Ascending aorta (tissue), 2 donors: Measurements from ENCODE around the gene PTGER1. TPM values are rescaled to one million over a fixed set of nuclear protein-coding genes. Genes with fewer than 3 reads are reported as not detected.

Source experiments
- DNase-seq, 2 donors: peaks; one replicate each; pipeline ENCODE4 v3.0.0-alpha.2; 2019; ENCODE audit warnings: low spot score in 2 of 2
- H3K27ac ChIP-seq, 2 donors: fragments of 200-600 bp; sonication (generic); one replicate each; pipeline ENCODE4 v1.5.1; 2016 to 2017; ENCODE audit warnings: mild to moderate bottlenecking in 1 of 2
- H3K27me3 ChIP-seq: fragments of 200-600 bp; sonication (generic); one replicate; pipeline ENCODE4 v1.5.1; 2017
- H3K36me3 ChIP-seq, 2 donors: fragments of 200-600 bp; sonication (generic); one replicate each; pipeline ENCODE4 v1.5.1; 2016
- H3K4me1 ChIP-seq, 2 donors: fragments of 200-600 bp; sonication (generic); one replicate each; pipeline ENCODE4 v1.5.1; 2016 to 2017; ENCODE audit warnings: mild to moderate bottlenecking in 1 of 2
- H3K4me3 ChIP-seq, 2 donors: fragments of 200-600 bp; sonication (generic); one replicate each; pipeline ENCODE4 v1.5.1; 2016 to 2017; ENCODE audit warnings: mild to moderate bottlenecking in 1 of 2
- H3K9me3 ChIP-seq, 2 donors: fragments of 200-600 bp; sonication (generic); one replicate each; pipeline ENCODE4 v1.5.1; 2016
- intact Hi-C: fragments of 100-400 bp; cut with DNase I; formaldehyde crosslinking; loops from one replicate; pipeline ENCODE4 v1.15.1; 2023
- total RNA-seq: library from RNA; depleted of rRNA; stranded (reverse); fragments of >200 nt; gene quantifications from one replicate; pipeline ENCODE4 v1.1.0, GENCODE V29; 2016
- TF ChIP-seq, protein P1 (sequence below), 3 experiments: fragments of 200-600 bp in 2 of 3; fragments of 450-650 bp in 1 of 3; sonication (generic) in 2 of 3; IDR thresholded peaks; one replicate each; pipeline ENCODE4 v1.5.1; 2016 to 2019; ENCODE audit warnings: antibody characterized with exemption in 3 of 3, mild to moderate bottlenecking in 1 of 3, moderate library complexity in 1 of 3

Gene PTGER1
- total RNA-seq, 1 donor from 2014 or later, result 17.1 TPM

DNA sequence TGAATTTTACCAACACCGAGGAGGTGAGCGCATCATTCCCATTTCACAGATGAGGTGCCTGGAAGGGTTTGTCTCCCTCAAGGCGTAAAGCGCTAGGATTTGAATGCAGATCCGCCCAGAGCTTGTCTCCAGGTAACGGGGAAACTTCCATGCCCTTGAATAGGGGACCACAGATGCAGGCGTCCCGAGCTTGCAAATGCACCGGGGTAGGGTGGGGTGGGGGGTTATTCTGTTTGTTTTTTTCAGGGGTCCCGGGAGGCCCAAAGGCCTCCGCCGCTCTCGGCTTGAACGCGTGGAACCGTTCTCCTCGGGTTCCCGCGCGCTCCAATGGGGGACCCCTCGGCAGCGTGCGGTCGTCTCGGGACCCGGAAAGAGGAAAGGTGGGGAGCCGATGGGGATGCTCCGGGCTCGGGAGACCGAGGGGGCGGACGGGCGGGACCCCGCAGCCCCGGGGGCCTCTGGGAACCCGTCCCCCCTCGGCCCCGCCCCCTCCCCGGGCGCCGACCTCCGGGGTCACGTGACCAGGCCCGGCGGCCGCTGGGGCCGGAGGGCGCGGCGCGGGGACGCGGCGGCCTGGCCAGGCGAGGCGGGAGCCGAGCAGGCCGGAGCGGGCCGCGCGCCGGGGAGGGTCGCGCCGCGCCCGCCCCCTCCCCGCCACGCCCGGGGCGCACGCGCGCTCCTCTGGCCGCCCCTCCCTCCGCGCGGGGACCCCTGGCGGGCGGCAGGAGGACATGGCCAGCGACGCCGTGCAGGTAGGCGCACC is 42.2 kb downstream of the PTGER1 start, which contains the start of gene PKN1:
Gene PKN1, plus strand, starts transcription at position 516 of the 763 bp plus-strand sequence. Its CDS starts 216 bp downstream, at position 732.
- Histone ChIP-seq H3K27ac (peak within 1 kb of the TSS; percentile 78 to 82), H3K27me3 (no peaks in the 10 kb centered on the region), H3K4me1 (peaks cover 3 to 19% of the 10 kb centered on the region in 2 donors), H3K4me3 (peak within 1 kb of the TSS; percentile 77 to 98), H3K36me3 (peaks cover 0 to 4% of the 10 kb centered on the region in 2 donors), H3K9me3 (no peaks in the 10 kb centered on the region)
- TF ChIP-seq, protein P1, sequence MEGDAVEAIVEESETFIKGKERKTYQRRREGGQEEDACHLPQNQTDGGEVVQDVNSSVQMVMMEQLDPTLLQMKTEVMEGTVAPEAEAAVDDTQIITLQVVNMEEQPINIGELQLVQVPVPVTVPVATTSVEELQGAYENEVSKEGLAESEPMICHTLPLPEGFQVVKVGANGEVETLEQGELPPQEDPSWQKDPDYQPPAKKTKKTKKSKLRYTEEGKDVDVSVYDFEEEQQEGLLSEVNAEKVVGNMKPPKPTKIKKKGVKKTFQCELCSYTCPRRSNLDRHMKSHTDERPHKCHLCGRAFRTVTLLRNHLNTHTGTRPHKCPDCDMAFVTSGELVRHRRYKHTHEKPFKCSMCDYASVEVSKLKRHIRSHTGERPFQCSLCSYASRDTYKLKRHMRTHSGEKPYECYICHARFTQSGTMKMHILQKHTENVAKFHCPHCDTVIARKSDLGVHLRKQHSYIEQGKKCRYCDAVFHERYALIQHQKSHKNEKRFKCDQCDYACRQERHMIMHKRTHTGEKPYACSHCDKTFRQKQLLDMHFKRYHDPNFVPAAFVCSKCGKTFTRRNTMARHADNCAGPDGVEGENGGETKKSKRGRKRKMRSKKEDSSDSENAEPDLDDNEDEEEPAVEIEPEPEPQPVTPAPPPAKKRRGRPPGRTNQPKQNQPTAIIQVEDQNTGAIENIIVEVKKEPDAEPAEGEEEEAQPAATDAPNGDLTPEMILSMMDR (IDR thresholded peaks at IDR 0.05), result peak in 1 of 3 experiments; percentile 10
- DNase-seq, result no peak
- intact Hi-C loops, result loop anchor here (5.0 kb wide), 2 partner anchors 39 to 286 kb away; no protein-coding TSS in a partner anchor

DNA sequence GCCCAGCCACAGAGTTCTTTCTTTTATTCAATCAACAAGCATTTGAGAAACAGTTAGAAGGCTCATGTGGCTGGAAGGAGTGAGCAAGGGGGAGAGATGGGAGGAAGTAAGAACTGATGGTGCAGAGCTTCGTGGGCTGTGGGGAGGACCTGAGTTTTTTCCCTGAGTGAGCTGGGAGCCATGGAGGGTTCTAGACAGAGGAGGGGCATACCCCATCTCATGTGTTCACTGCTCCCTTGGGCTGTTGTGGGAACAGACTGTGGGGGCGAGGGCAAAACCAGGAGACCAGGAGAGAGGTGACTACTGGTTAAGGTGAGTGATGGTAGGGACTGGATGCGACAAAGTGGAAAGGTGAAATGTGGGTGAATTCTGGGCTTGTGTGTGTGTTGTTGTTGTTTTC is 44.4 kb downstream of the PTGER1 start:
- no peak for DNase-seq
- H3K36me3 ChIP-seq, result no peaks in the 10 kb centered on the region
- H3K4me1 ChIP-seq, result peaks cover 3 to 19% of the 10 kb centered on the region in 2 donors
- intact Hi-C loops, result loop anchor here (5.0 kb wide), 2 partner anchors 42 to 283 kb away; no protein-coding TSS in a partner anchor
- no peak overlapping the region for H3K4me3 ChIP-seq
- H3K9me3 ChIP-seq, result no peaks in the 10 kb centered on the region
- H3K27ac ChIP-seq, result no peak overlapping the region
- TF ChIP-seq, protein P1 (IDR thresholded peaks at IDR 0.05), result no peak
- no peaks in the 10 kb centered on the region for H3K27me3 ChIP-seq

DNA sequence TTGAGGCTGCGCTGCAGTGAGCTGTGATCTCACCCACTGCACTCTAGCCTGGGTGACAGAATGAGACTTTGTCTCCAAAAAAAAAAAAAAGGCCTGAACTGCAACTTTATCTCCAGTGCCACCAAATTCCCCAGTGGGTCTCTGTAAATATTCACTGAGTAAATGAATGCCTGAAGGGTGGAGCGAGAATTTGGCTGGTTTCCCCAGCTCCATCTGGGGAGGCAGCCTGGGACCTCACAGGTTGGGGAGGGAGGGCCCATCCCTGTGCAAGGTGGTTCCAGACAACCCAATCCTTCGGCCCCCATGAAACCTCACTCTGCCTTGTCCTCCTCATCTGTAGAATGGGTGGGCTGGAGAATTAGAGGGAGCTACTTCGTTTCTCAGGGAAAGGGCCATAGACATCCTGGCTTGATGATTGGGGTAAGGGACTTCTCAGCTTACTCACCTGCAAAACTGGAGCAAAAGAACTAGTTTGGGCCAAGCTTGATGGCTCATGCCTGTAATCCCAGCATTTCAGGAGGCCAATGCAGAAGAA is 46.2 kb downstream of the PTGER1 start:
- H3K4me1 ChIP-seq, result peaks cover 0 to 5% of the 10 kb centered on the region in 2 donors
- H3K4me3 ChIP-seq, result no peak overlapping the region
- no peaks in the 10 kb centered on the region for H3K36me3 ChIP-seq
- no peak for DNase-seq
- no peaks in the 10 kb centered on the region for H3K27me3 ChIP-seq
- H3K9me3 ChIP-seq, result no peaks in the 10 kb centered on the region
- H3K27ac ChIP-seq, result no peak overlapping the region
- intact Hi-C loops, result no loop called here
- TF ChIP-seq, protein P1 (IDR thresholded peaks at IDR 0.05), result no peak

DNA sequence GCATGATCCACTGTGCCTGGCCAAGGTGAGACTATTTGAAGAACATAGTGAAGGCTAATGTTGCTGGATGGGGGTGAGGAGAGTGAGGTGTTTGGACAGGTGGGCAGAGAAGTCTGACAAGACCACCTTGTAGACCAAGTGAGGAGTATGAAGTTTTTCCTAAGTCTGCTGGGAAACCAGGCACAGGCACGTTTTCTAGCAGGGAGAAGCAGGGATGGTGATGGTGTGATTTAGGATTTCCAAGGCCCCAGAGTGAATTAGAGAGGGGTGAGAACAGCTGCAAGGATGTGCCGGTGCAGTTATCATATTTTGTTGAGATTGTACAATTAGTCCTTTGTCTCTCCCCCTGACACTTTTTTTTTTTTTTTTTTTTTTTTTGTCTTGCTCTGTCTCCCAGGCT is 47.7 kb downstream of the PTGER1 start:
- DNase-seq, result no peak
- H3K4me3 ChIP-seq, result no peak overlapping the region
- peaks cover 0 to 1% of the 10 kb centered on the region in 2 donors for H3K4me1 ChIP-seq
- no peaks in the 10 kb centered on the region for H3K27me3 ChIP-seq
- H3K9me3 ChIP-seq, result no peaks in the 10 kb centered on the region
- intact Hi-C loops, result no loop called here
- no peaks in the 10 kb centered on the region for H3K36me3 ChIP-seq
- TF ChIP-seq, protein P1 (IDR thresholded peaks at IDR 0.05), result no peak
- no peak overlapping the region for H3K27ac ChIP-seq

DNA sequence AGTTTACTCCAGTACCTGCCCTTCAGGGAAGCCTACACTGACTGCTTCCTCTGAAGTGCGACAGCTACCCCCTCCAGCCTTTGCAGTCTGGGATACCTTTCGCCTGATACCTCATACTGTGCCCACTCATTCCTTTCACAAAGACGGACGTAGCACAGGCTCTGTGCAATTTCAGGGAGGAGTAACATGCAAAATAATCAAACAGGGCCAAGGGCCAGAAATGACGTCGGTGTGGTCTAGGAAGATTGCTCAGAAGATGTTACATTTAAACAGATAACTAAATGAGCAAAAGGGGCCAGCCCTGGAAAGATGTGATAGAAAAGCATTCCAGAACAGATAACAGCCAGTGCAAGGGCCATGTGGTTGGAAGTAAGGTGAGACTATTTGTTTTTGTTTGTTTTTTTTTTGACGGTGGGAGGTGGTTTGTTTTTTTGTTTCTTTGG is 49.4 kb downstream of the PTGER1 start:
- intact Hi-C loops, result no loop called here
- TF ChIP-seq, protein P1 (IDR thresholded peaks at IDR 0.05), result no peak
- no peaks in the 10 kb centered on the region for H3K36me3 ChIP-seq
- H3K27ac ChIP-seq, result no peak overlapping the region
- H3K27me3 ChIP-seq, result no peaks in the 10 kb centered on the region
- H3K4me1 ChIP-seq, result no peaks in the 10 kb centered on the region
- H3K4me3 ChIP-seq, result no peak overlapping the region
- DNase-seq, result no peak
- H3K9me3 ChIP-seq, result no peaks in the 10 kb centered on the region

Other genes with a start within 250 kb of the PTGER1 start
- 201 TPM for gene ADGRE5, start 93.9 kb downstream of the PTGER1 start, total RNA-seq
- 83.4 TPM for gene DDX39A, start 56.0 kb downstream of the PTGER1 start, total RNA-seq
- 231 TPM for gene PKN1, start 42.0 kb downstream of the PTGER1 start, total RNA-seq
- 123 TPM for gene GIPC1, start 20.8 kb upstream of the PTGER1 start, total RNA-seq
- 73.8 TPM for gene DNAJB1, start 43.0 kb upstream of the PTGER1 start, total RNA-seq
- 88.7 TPM for gene TECR, start 54.2 kb upstream of the PTGER1 start, total RNA-seq
- 612 TPM for gene NDUFB7, start 96.7 kb upstream of the PTGER1 start, total RNA-seq
- gene CLEC17A, start 107.7 kb upstream of the PTGER1 start, total RNA-seq, result not detected
- not detected for gene ADGRE3, start 199.5 kb upstream of the PTGER1 start, total RNA-seq
- 33.7 TPM for gene ZNF333, start 214.7 kb upstream of the PTGER1 start, total RNA-seq